ENCODE measurements around the gene DMPK. TPM values are rescaled to one million over a fixed set of nuclear protein-coding genes. Genes with fewer than 3 reads are reported as not detected.
A peak's percentile ranks its signal among the peaks of the same experiment; 100 is the strongest.

Gene DMPK
- polyA plus RNA-seq, 1 donor from 2014 or later, result 34.3 TPM

DNA sequence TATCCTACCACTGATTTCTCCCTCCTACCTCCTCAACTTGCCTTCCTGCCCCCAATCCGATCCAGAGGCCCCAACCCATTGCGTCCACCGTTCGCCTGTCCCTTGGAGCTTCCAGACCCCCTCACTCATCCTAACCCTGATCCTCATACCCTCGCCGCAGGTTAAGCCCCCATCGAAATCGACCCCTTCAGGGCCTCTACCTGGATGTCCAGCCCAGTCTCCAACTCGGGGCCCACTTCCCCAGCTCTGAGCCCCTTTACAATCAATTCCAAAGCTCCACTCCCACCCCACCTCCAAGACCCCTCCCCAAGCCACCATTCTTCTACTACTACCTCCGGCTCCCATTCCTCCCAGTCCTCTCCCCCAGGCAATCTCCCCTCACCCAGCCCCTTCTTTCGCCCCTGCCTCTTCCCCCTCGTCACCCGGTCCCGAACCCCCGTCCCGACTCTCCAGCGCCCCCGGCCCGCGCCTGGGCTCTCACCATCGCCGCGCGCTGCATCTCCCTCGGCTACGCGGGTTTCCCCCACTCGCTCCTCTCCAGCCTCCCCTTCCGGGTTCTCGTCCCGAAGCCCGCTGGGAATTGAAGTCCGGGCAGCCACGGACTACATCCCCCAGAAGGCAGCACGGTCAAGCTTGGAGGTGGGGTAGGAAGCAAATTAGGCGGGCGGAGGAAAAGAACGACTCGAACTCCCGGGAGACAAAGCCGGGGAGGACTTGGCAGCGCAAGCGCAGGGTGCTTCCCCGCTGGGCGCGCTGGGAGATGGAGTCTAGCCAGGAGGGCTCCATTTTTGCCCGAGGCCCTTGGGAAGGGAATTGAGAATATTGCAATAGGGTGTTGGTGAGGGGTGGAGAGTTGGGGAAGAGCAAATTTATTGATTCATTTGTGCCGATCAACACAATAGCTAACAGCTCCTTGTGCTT lies 51.7 kb downstream of the DMPK start, which contains the start of gene FBXO46:
Gene FBXO46, minus strand, starts transcription at position 529 of the 921 bp plus-strand sequence. CDS start 17,401 bp downstream, outside the sequence.
- H2AFZ ChIP-seq (ENCODE audit: low read depth, low read length), result peak within 1 kb of the TSS; percentile 56
- no peaks in the 10 kb centered on the region for H4K20me1 ChIP-seq (ENCODE audit: insufficient read depth)
- H3F3A ChIP-seq (ENCODE audit: insufficient read depth, low read length, poor library complexity, severe bottlenecking), result no peaks in the 10 kb centered on the region
- H3K9me2 ChIP-seq (ENCODE audit: insufficient read depth, low read length), result no peaks in the 10 kb centered on the region
- H3K4me3 ChIP-seq (ENCODE audit: low read length), result peak within 1 kb of the TSS; percentile 87
- H3K27me3 ChIP-seq (ENCODE audit: insufficient read depth, low read depth, low read length), result no peaks in the 10 kb centered on the region
- H3K4me2 ChIP-seq (ENCODE audit: low read length), result peak within 1 kb of the TSS; percentile 84
- H3K9me3 ChIP-seq (ENCODE audit: low read length), result no peaks in the 10 kb centered on the region
- H3K27ac ChIP-seq (ENCODE audit: low read length), result peak within 1 kb of the TSS; percentile 79
- peak within 1 kb of the TSS; percentile 93 for H3K9ac ChIP-seq (ENCODE audit: low read length)
- no peak for TF ChIP-seq EZH2 (IDR thresholded peaks at IDR 0.05; ENCODE audit: borderline replicate concordance, insufficient read depth, low read length, poor library complexity, severe bottlenecking)
- peak; percentile 34 for TF ChIP-seq RAD21 (conservative IDR thresholded peaks at IDR 0.05)
- TF ChIP-seq TAF1 (IDR thresholded peaks at IDR 0.05; ENCODE audit: low read depth), result peak; percentile 53
- peak; percentile 54 for TF ChIP-seq REST (IDR thresholded peaks at IDR 0.05; ENCODE audit: borderline replicate concordance)
- TF ChIP-seq MXI1 (conservative IDR thresholded peaks at IDR 0.05; ENCODE audit: poor library complexity, severe bottlenecking), result peak; percentile 60
- TF ChIP-seq SMC3 (conservative IDR thresholded peaks at IDR 0.05; ENCODE audit: poor library complexity), result peak; percentile 11
- peak; percentile 72 for TF ChIP-seq EP300 (conservative IDR thresholded peaks at IDR 0.05; ENCODE audit: poor library complexity, severe bottlenecking)
- TF ChIP-seq CTCF (IDR thresholded peaks at IDR 0.05; ENCODE audit: poor library complexity, severe bottlenecking), result peak; percentile 60
- TF ChIP-seq POLR2AphosphoS5 (IDR thresholded peaks at IDR 0.05), result peak; percentile 93
- peaks cover 24% of the 10 kb centered on the region for H3K79me2 ChIP-seq (replicated peaks; ENCODE audit: insufficient read depth, low read length)
- H3K36me3 ChIP-seq (ENCODE audit: insufficient read depth, low read length), result no peaks in the 10 kb centered on the region

GRCh38 chr19:45729800-45730290 lies 52.4 kb downstream of the DMPK start:
- H3K27ac ChIP-seq (ENCODE audit: low read length), result peak overlapping the region; percentile 79
- peak overlapping the region; percentile 87 for H3K4me3 ChIP-seq (ENCODE audit: low read length)

More at GRCh38 chr19:45729800-45730290, 52.4 kb downstream of the DMPK start:
- Histone ChIP-seq H3K79me2 (replicated peaks; ENCODE audit: insufficient read depth, low read length) (peaks cover 26% of the 10 kb centered on the region), H3K9ac (ENCODE audit: low read length) (peak overlapping the region; percentile 93), H3K4me2 (ENCODE audit: low read length) (peak overlapping the region; percentile 84), H3K27me3 (ENCODE audit: insufficient read depth, low read depth, low read length) (no peaks in the 10 kb centered on the region), H2AFZ (ENCODE audit: low read depth, low read length) (peak overlapping the region; percentile 56), H3F3A (ENCODE audit: insufficient read depth, low read length, poor library complexity, severe bottlenecking) (no peaks in the 10 kb centered on the region), H3K9me3 (ENCODE audit: low read length) (no peaks in the 10 kb centered on the region), H4K20me1 (ENCODE audit: insufficient read depth) (no peaks in the 10 kb centered on the region), H3K9me2 (ENCODE audit: insufficient read depth, low read length) (no peaks in the 10 kb centered on the region), H3K36me3 (ENCODE audit: insufficient read depth, low read length) (no peaks in the 10 kb centered on the region)
- TF ChIP-seq RAD21 (conservative IDR thresholded peaks at IDR 0.05) (no peak), MXI1 (conservative IDR thresholded peaks at IDR 0.05; ENCODE audit: poor library complexity, severe bottlenecking) (no peak), POLR2AphosphoS5 (IDR thresholded peaks at IDR 0.05) (no peak), CTCF (IDR thresholded peaks at IDR 0.05; ENCODE audit: poor library complexity, severe bottlenecking) (no peak), REST (IDR thresholded peaks at IDR 0.05; ENCODE audit: borderline replicate concordance) (no peak), SMC3 (conservative IDR thresholded peaks at IDR 0.05; ENCODE audit: poor library complexity) (no peak), EZH2 (IDR thresholded peaks at IDR 0.05; ENCODE audit: borderline replicate concordance, insufficient read depth, low read length, poor library complexity, severe bottlenecking) (no peak), TAF1 (IDR thresholded peaks at IDR 0.05; ENCODE audit: low read depth) (no peak), EP300 (conservative IDR thresholded peaks at IDR 0.05; ENCODE audit: poor library complexity, severe bottlenecking) (no peak)

Measured in neural cell (in vitro differentiated cells).